GM23338 (cell line): Measurements from ENCODE around the gene COX17. TPM values are rescaled to one million over a fixed set of nuclear protein-coding genes. Genes with fewer than 3 reads are reported as not detected.
A peak's percentile ranks its signal among the peaks of the same experiment; 100 is the strongest.

Source experiments
- ATAC-seq: fragments of 200-7000 bp; cut with Tn5 transposase; 3 replicates; pipeline ENCODE4 v1.9.1; 2020
- DNase-seq: peaks from one replicate; pipeline ENCODE4 v3.0.0-alpha.2; 2015; ENCODE audit warnings: low spot score
- H2AFZ ChIP-seq: fragments of 200-600 bp; sonication (generic); 2 replicates; pipeline ENCODE4 v1.8.0; 2016; ENCODE audit warnings: antibody characterized with exemption, mild to moderate bottlenecking, moderate library complexity
- H3F3A ChIP-seq: fragments of 200-600 bp; sonication (generic); replicated peaks from 2 replicates; pipeline ENCODE4 v1.8.0; 2017; ENCODE audit warnings: antibody characterized with exemption, mixed run types, low read depth
- H3K27ac ChIP-seq: fragments of 200-600 bp; sonication (generic); 2 replicates; pipeline ENCODE4 v1.6.1; 2016; ENCODE audit warnings: low read depth
- H3K27me3 ChIP-seq: fragments of 200-600 bp; sonication (generic); 2 replicates; pipeline ENCODE4 v1.8.0; 2016; ENCODE audit warnings: mild to moderate bottlenecking, mixed run types, moderate library complexity; ENCODE audit not compliant: insufficient read depth
- H3K36me3 ChIP-seq: fragments of 200-600 bp; sonication (generic); 2 replicates; pipeline ENCODE4 v1.8.0; 2016; ENCODE audit warnings: mild to moderate bottlenecking; ENCODE audit not compliant: insufficient read depth
- H3K4me1 ChIP-seq: fragments of 200-600 bp; sonication (generic); 2 replicates; pipeline ENCODE4 v1.8.0; 2016; ENCODE audit warnings: mild to moderate bottlenecking, moderate library complexity; ENCODE audit not compliant: insufficient read depth
- H3K4me2 ChIP-seq: fragments of 200-600 bp; sonication (generic); 2 replicates; pipeline ENCODE4 v1.7.1; 2017; ENCODE audit warnings: mixed run types
- H3K4me3 ChIP-seq: fragments of 200-600 bp; sonication (generic); 2 replicates; pipeline ENCODE4 v1.6.1; 2016; ENCODE audit warnings: mixed run types
- H3K79me2 ChIP-seq: fragments of 200-600 bp; sonication (generic); replicated peaks from 2 replicates; pipeline ENCODE4 v1.8.0; 2017; ENCODE audit warnings: mild to moderate bottlenecking; ENCODE audit not compliant: insufficient read depth
- H3K9me2 ChIP-seq: fragments of 200-600 bp; sonication (generic); 2 replicates; pipeline ENCODE4 v1.8.0; 2017; ENCODE audit not compliant: insufficient read depth
- H4K20me1 ChIP-seq: fragments of 200-600 bp; sonication (generic); replicated peaks from 2 replicates; pipeline ENCODE4 v1.8.0; 2017; ENCODE audit warnings: mild to moderate bottlenecking; ENCODE audit not compliant: insufficient read depth
- H3K27ac Mint-ChIP-seq: 2 replicates; pipeline ENCODE4 v1.8.0; 2020; ENCODE audit warnings: inconsistent platforms, mild to moderate bottlenecking, moderate library complexity, mixed read lengths
- H3K27me3 Mint-ChIP-seq: 3 replicates; pipeline ENCODE4 v1.8.0; 2022; ENCODE audit warnings: low read depth, mild to moderate bottlenecking, moderate library complexity, mixed read lengths, inconsistent platforms; ENCODE audit not compliant: insufficient read depth, poor library complexity
- H3K36me3 Mint-ChIP-seq: 3 replicates; pipeline ENCODE4 v1.8.0; 2021; ENCODE audit warnings: low read depth, mild to moderate bottlenecking, inconsistent platforms, moderate library complexity, mixed read lengths
- H3K4me1 Mint-ChIP-seq: 3 replicates; pipeline ENCODE4 v1.8.0; 2020; ENCODE audit warnings: mild to moderate bottlenecking, inconsistent platforms, mixed read lengths
- H3K4me3 Mint-ChIP-seq: 3 replicates; pipeline ENCODE4 v1.8.0; 2021; ENCODE audit warnings: moderate library complexity, mild to moderate bottlenecking, inconsistent platforms, mixed read lengths
- H3K9me3 Mint-ChIP-seq: 3 replicates; pipeline ENCODE4 v1.8.0; 2020; ENCODE audit warnings: moderate library complexity, mild to moderate bottlenecking, inconsistent platforms, mixed read lengths
- CREB1 ChIP-seq: fragments of 250-450 bp; sonication (Bioruptor Pico); IDR thresholded peaks from 2 replicates; pipeline ENCODE4 v1.5.0; 2020; ENCODE audit warnings: low read depth, mild to moderate bottlenecking, moderate library complexity
- CTCF ChIP-seq, 2 experiments: fragments of 200-600 bp in 1 of 2; sonication (generic) in 1 of 2; conservative IDR thresholded peaks; 2 replicates each; pipeline versions ENCODE4 v1.5.1 to v1.6.1; 2016 to 2017; ENCODE audit warnings: antibody characterized with exemption in 2 of 2, low read depth in 2 of 2, mild to moderate bottlenecking in 2 of 2, moderate library complexity in 1 of 2
- ETS1 ChIP-seq: IDR thresholded peaks from 2 replicates; pipeline ENCODE4 v1.6.1; 2016; ENCODE audit warnings: antibody characterized with exemption
- EZH2 ChIP-seq: fragments of 200-600 bp; sonication (generic); IDR thresholded peaks from one replicate; pipeline ENCODE4 v1.8.0; 2017; ENCODE audit warnings: antibody characterized with exemption, mild to moderate bottlenecking, low read depth; ENCODE audit not compliant: unreplicated experiment
- EZH2phosphoT487 ChIP-seq: fragments of 200-600 bp; sonication (generic); IDR thresholded peaks from one replicate; pipeline ENCODE4 v1.8.1; 2018; ENCODE audit warnings: antibody characterized with exemption; ENCODE audit not compliant: unreplicated experiment
- JUNB ChIP-seq: IDR thresholded peaks from one replicate; pipeline ENCODE4 v1.6.1; 2016; ENCODE audit warnings: antibody characterized with exemption; ENCODE audit not compliant: unreplicated experiment
- NANOG ChIP-seq: IDR thresholded peaks from 2 replicates; pipeline ENCODE4 v1.6.1; 2016; ENCODE audit warnings: antibody characterized with exemption, borderline replicate concordance
- POLR2AphosphoS5 ChIP-seq: IDR thresholded peaks from 2 replicates; pipeline ENCODE4 v1.6.1; 2016; ENCODE audit warnings: antibody characterized with exemption, low read depth
- REST ChIP-seq: IDR thresholded peaks from one replicate; pipeline ENCODE4 v1.6.1; 2018; ENCODE audit warnings: antibody characterized with exemption; ENCODE audit not compliant: unreplicated experiment
- STAT1 ChIP-seq: IDR thresholded peaks from one replicate; pipeline ENCODE4 v1.6.1; 2016; ENCODE audit warnings: antibody characterized with exemption; ENCODE audit not compliant: unreplicated experiment
- ZNF114 ChIP-seq: fragments of 250-450 bp; sonication (Bioruptor Pico); IDR thresholded peaks from 2 replicates; pipeline ENCODE4 v1.5.0; 2020; ENCODE audit warnings: mild to moderate bottlenecking, moderate library complexity
- ZNF331 ChIP-seq: fragments of 250-450 bp; sonication (Bioruptor Pico); IDR thresholded peaks from 2 replicates; pipeline ENCODE4 v1.5.0; 2020; ENCODE audit warnings: low read depth, mild to moderate bottlenecking, moderate library complexity
- ZNF462 ChIP-seq: fragments of 250-450 bp; sonication (Bioruptor Pico); IDR thresholded peaks from 2 replicates; pipeline ENCODE4 v1.5.0; 2020; ENCODE audit warnings: mild to moderate bottlenecking, moderate library complexity
- polyA plus RNA-seq: library from polyadenylated mRNA; unstranded; fragments of >200 nt; fragmentation: Nextera tagmentation; extraction: Ambion mirVana; gene quantifications from 2 replicates; pipeline ENCODE4 v1.2.1, GENCODE V29; 2016
- total RNA-seq: library from RNA; depleted of rRNA; stranded (reverse); fragments of >200 nt; shearing (Covaris generic); gene quantifications from 2 replicates; pipeline ENCODE4 v1.2.3, GENCODE V29; 2014

Gene COX17
- total and polyA plus RNA-seq, 2 experiments from 2014 or later = 24.0 to 324 TPM

- Histone ChIP-seq H3K79me2 (no peaks in the 10 kb centered on the region), H3K27ac (no peak overlapping the region), H2AFZ (peak overlapping the region; percentile 56), H3K27me3 (no peaks in the 10 kb centered on the region), H3K36me3 (no peaks in the 10 kb centered on the region), H3K4me3 (no peak overlapping the region), H3K4me1 (peaks cover 12% of the 10 kb centered on the region), H4K20me1 (no peaks in the 10 kb centered on the region), H3K4me2 (no peak overlapping the region), H3F3A (no peaks in the 10 kb centered on the region), H3K9me2 (peaks cover 6% of the 10 kb centered on the region)
- Mint-ChIP-seq H3K27ac (no peak overlapping the region), H3K4me1 (peaks cover 20% of the 10 kb centered on the region), H3K27me3 (peaks cover 2% of the 10 kb centered on the region), H3K9me3 (no peaks in the 10 kb centered on the region), H3K4me3 (no peak overlapping the region), H3K36me3 (no peaks in the 10 kb centered on the region)
- ATAC-seq (no peak), DNase-seq (no peak)
- TF ChIP-seq STAT1 = no peak
- TF ChIP-seq NANOG = no peak
- TF ChIP-seq ETS1 = no peak
- no peak for TF ChIP-seq ZNF331
- TF ChIP-seq ZNF114 (CRISPR knock-in tag) = no peak
- TF ChIP-seq EZH2 = no peak
- no peak for TF ChIP-seq EZH2phosphoT487
- TF ChIP-seq JUNB = no peak
- TF ChIP-seq CTCF (conservative IDR thresholded peaks at IDR 0.05; ENCODE audit: low read depth in 2 of 2) = no peak
- no peak for TF ChIP-seq POLR2AphosphoS5
- TF ChIP-seq REST = no peak
- TF ChIP-seq ZNF462 (CRISPR knock-in tag) = no peak
- TF ChIP-seq CREB1 (CRISPR knock-in tag) = no peak
These were observed 33.7 kb downstream of the COX17 start for GRCh38 chr3:119643528-119643927.
